SH-SY5Y (cell line): ENCODE measurements around the gene A1CF.

ENCODE experiments used
- GATA2 ChIP-seq: IDR thresholded peaks from 2 replicates; pipeline ENCODE4 v1.6.1; 2011; ENCODE audit warnings: mild to moderate bottlenecking, low read depth, low read length
- GATA3 ChIP-seq: IDR thresholded peaks from 2 replicates; pipeline ENCODE4 v1.6.1; 2011; ENCODE audit warnings: low read depth, mild to moderate bottlenecking, low read length, moderate library complexity

DNA sequence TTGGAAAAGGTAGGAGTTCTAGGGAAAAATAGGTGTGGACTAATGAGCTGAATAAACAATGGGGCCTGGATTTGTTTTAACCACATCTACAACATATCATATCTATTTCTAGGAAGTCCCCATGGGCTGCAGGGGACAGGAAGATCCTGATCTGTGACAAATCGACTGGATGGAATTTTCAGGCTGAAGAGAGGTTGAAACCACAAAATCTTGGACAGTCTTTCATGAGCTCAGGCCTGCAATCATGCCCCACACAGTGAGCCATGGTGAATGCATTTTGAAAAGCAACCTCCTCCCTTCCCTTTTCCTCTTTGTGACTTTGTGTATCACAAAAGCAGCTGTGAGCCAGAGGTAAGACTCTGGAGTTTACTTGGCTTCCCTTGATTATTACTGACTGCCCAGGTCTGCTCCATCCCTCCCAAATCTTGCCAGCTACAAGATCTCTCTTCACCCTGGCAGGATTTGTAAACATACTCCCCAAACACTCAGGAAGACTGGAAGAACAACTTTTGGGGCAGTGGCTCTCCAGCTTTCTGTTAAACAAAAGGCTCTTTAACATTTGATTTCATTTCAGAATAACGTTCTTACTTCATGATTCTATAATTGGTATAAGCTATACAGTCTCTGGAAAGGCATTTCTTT is 79.3 kb downstream of the A1CF start:
- no peak for TF ChIP-seq GATA2
- TF ChIP-seq GATA3 = no peak
